ENCODE data around the gene ACADVL.

DNA sequence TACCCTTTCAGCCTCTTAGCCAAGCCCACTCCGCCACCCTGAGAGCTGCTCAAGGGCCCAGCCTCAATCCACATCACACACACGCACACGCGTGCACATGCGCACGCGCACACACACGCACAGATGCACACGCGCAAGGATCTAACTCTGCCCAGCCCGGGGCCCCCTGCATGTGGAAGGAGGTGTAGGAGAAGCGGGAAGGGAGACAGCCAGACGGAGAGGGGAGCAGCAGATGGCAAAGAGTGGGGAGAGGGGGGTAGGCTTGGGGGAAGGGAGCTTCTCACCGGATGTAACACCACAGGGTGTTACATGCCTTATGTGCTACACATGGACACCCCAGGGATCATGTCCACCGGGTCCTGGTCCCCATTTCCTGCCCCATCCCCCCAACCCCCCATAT lies 15.4 kb upstream of the ACADVL start:
- TF ChIP-seq POLR2A (IDR thresholded peaks at IDR 0.05; ENCODE audit: low read depth) = no peak
- TF ChIP-seq, protein P1, sequence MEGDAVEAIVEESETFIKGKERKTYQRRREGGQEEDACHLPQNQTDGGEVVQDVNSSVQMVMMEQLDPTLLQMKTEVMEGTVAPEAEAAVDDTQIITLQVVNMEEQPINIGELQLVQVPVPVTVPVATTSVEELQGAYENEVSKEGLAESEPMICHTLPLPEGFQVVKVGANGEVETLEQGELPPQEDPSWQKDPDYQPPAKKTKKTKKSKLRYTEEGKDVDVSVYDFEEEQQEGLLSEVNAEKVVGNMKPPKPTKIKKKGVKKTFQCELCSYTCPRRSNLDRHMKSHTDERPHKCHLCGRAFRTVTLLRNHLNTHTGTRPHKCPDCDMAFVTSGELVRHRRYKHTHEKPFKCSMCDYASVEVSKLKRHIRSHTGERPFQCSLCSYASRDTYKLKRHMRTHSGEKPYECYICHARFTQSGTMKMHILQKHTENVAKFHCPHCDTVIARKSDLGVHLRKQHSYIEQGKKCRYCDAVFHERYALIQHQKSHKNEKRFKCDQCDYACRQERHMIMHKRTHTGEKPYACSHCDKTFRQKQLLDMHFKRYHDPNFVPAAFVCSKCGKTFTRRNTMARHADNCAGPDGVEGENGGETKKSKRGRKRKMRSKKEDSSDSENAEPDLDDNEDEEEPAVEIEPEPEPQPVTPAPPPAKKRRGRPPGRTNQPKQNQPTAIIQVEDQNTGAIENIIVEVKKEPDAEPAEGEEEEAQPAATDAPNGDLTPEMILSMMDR (IDR thresholded peaks at IDR 0.05) = no peak
- no peak for TF ChIP-seq POLR2AphosphoS5 (IDR thresholded peaks at IDR 0.05)
- no peak for TF ChIP-seq EP300 (IDR thresholded peaks at IDR 0.05)

All from esophagus muscularis mucosa (tissue), 4 donors.